HG03460 (cell line): Measurements from ENCODE around the gene AGAP1.

Experiments used
- ATAC-seq: cut with Tn5 transposase; IDR thresholded peaks from one replicate; pipeline ENCODE4 v1.9.1; 2021; ENCODE audit not compliant: unreplicated experiment

The AGAP1 gene

GRCh38 chr2:235952714-235953113 lies 458.9 kb downstream of the AGAP1 start:
- no peak for ATAC-seq

GRCh38 chr2:235954281-235954680 lies 460.4 kb downstream of the AGAP1 start:
- ATAC-seq = no peak

GRCh38 chr2:235954888-235955480 lies 461.1 kb downstream of the AGAP1 start:
- ATAC-seq = no peak

GRCh38 chr2:235955664-235956063 lies 461.8 kb downstream of the AGAP1 start:
- ATAC-seq = no peak

GRCh38 chr2:235956281-235956970 lies 462.6 kb downstream of the AGAP1 start:
- no peak for ATAC-seq

- ATAC-seq = no peak
Measured at GRCh38 chr2:235957251-235957650, 463.4 kb downstream of the AGAP1 start.

GRCh38 chr2:235958221-235958930 lies 464.5 kb downstream of the AGAP1 start:
- ATAC-seq = no peak

GRCh38 chr2:235958931-235959410 lies 465.1 kb downstream of the AGAP1 start:
- ATAC-seq = no peak

- ATAC-seq = no peak
Measured at GRCh38 chr2:235960011-235960715, 466.3 kb downstream of the AGAP1 start.

- no peak for ATAC-seq
Measured at GRCh38 chr2:235960716-235961640, 467.1 kb downstream of the AGAP1 start.

- no peak for ATAC-seq
Measured at GRCh38 chr2:235961711-235962110, 467.9 kb downstream of the AGAP1 start.

GRCh38 chr2:235963853-235964577 lies 470.2 kb downstream of the AGAP1 start:
- ATAC-seq = no peak

- no peak for ATAC-seq
Measured at GRCh38 chr2:235964787-235965390, 471.0 kb downstream of the AGAP1 start.

GRCh38 chr2:235966396-235966795 lies 472.6 kb downstream of the AGAP1 start:
- ATAC-seq = no peak

GRCh38 chr2:235966932-235967757 lies 473.3 kb downstream of the AGAP1 start:
- ATAC-seq = no peak

- ATAC-seq = no peak
Measured at GRCh38 chr2:235968155-235968554, 474.3 kb downstream of the AGAP1 start.

GRCh38 chr2:235968616-235969324 lies 474.9 kb downstream of the AGAP1 start:
- no peak for ATAC-seq
